GM10248 (cell line): ENCODE data around the gene ECT2L.

Experiments used
- CTCF ChIA-PET: fragments of 300-600 bp; sonication (Branson Sonifier 250); formaldehyde crosslinking; extraction: SDS; loops from one replicate; lab custom pipeline; 2021; ENCODE audit warnings: antibody characterized with exemption; lab: Yijun Ruan, JAX
- POLR2A ChIA-PET: fragments of 350-650 bp; sonication (Branson Sonifier 250); formaldehyde crosslinking; extraction: SDS; loops from one replicate; lab custom pipeline; 2020; ENCODE audit warnings: antibody characterized with exemption; lab: Yijun Ruan, JAX
- DNase-seq: peaks from one replicate; pipeline ENCODE4 v3.0.0; 2012; ENCODE audit errors: extremely low spot score
- TF ChIP-seq, protein P1 (sequence below): IDR thresholded peaks from 2 replicates; pipeline ENCODE4 v1.5.1; 2012; ENCODE audit warnings: mild to moderate bottlenecking, low read depth; ENCODE audit errors: extremely low read depth, missing control alignments, control extremely low read depth

Gene ECT2L

DNA sequence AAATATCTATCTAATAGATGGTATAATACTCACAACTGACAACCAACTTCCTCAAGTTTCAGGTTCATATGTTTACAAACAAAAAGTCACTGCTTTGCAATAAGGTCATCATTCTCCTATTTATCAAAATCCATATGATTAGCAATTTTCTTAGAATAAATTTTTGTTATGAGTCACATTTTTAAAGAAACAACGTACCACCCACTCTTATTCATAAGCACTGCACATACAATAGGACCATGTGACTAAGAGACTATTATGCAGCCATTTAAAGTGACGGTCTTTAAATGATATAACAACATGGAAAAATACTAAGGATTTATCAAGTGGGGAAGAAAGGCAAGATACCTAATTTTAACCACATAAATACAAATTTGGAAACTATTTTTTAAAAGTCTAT, 152.1 kb downstream of the ECT2L start:
- TF ChIP-seq, protein P1, sequence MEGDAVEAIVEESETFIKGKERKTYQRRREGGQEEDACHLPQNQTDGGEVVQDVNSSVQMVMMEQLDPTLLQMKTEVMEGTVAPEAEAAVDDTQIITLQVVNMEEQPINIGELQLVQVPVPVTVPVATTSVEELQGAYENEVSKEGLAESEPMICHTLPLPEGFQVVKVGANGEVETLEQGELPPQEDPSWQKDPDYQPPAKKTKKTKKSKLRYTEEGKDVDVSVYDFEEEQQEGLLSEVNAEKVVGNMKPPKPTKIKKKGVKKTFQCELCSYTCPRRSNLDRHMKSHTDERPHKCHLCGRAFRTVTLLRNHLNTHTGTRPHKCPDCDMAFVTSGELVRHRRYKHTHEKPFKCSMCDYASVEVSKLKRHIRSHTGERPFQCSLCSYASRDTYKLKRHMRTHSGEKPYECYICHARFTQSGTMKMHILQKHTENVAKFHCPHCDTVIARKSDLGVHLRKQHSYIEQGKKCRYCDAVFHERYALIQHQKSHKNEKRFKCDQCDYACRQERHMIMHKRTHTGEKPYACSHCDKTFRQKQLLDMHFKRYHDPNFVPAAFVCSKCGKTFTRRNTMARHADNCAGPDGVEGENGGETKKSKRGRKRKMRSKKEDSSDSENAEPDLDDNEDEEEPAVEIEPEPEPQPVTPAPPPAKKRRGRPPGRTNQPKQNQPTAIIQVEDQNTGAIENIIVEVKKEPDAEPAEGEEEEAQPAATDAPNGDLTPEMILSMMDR = no peak
- DNase-seq = no peak
- CTCF ChIA-PET = interaction anchor here (1.3 kb wide), 1 partner anchor 28 kb away, joined by 3 read pairs; no protein-coding TSS in a partner anchor
- POLR2A ChIA-PET = no interaction called here

GRCh38 chr6:138948546-138949179, 152.8 kb downstream of the ECT2L start:
- ChIA-PET POLR2A (no interaction called here), CTCF (no interaction called here)
- no peak for DNase-seq
- TF ChIP-seq, protein P1 = no peak

DNA sequence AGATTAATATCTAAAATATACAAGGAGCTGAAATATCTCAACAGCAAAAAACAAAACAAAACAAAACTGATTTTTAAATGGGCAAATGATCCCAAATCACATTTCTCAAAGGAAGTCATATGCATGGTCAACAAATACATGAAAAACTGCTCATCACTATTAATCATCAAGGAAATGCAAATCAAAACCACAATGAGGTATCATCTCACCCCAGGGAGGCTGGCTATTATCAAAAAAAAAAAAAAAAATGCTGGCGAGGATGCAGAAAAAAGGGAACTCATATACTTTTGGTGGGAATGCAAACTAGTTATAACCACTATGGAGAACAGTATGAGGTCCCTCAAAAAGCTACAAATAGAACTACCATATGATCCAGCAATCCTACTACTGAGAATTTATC, 157.6 kb downstream of the ECT2L start:
- ChIA-PET CTCF (interaction anchor here (0.6 to 1.7 kb wide), 4 partner anchors 15 to 34 kb away, joined by 3 to 6 read pairs (median 4); partner anchors contain the start of gene REPS1), POLR2A (no interaction called here)
- TF ChIP-seq, protein P1 = no peak
- no peak for DNase-seq
